Stimulated activated CD4-positive, alpha-beta T cell treated with anti-CD3 and anti-CD28 coated beads, TNF-alpha, amount 100 ng/mL, for 48 hours (primary cell): ENCODE data around the gene COMT.
"Not testable (repeated sequence)": the region's sequence is repeated elsewhere in the genome, so short reads cannot be mapped to it uniquely, and the experiment has no call there.

ENCODE experiments used
- DNase-seq, 3 donors: peaks; one replicate each; pipeline ENCODE4 v3.0.0-alpha.2; 2020; ENCODE audit warnings: low read depth in 3 of 3

The COMT gene

GRCh38 chr22:19907902-19908301 is 33.7 kb upstream of the COMT start:
- DNase-seq = not testable (repeated sequence)

- DNase-seq = peak; percentile 50 to 80 (median 67)
Observed at GRCh38 chr22:19909350-19910179, 32.0 kb upstream of the COMT start.

GRCh38 chr22:19910180-19910744 is 31.3 kb upstream of the COMT start:
- DNase-seq = no peak

GRCh38 chr22:19911540-19912270 is 29.9 kb upstream of the COMT start:
- no peak for DNase-seq

GRCh38 chr22:19912271-19912999 is 29.1 kb upstream of the COMT start:
- no peak for DNase-seq

GRCh38 chr22:19913337-19913936 is 28.1 kb upstream of the COMT start:
- DNase-seq = no peak

GRCh38 chr22:19914201-19914943 is 27.2 kb upstream of the COMT start:
- DNase-seq = no peak

- DNase-seq = no peak
Observed at GRCh38 chr22:19915287-19915954, 26.2 kb upstream of the COMT start.

- no peak for DNase-seq
Observed at GRCh38 chr22:19916006-19916405, 25.6 kb upstream of the COMT start.

GRCh38 chr22:19916941-19917340 is 24.6 kb upstream of the COMT start:
- DNase-seq = no peak

GRCh38 chr22:19917389-19918138 is 24.0 kb upstream of the COMT start:
- DNase-seq = no peak

- no peak for DNase-seq
Observed at GRCh38 chr22:19918332-19919106, 23.1 kb upstream of the COMT start.

GRCh38 chr22:19919701-19920363 is 21.7 kb upstream of the COMT start:
- DNase-seq = no peak

GRCh38 chr22:19921544-19922081 is 20.0 kb upstream of the COMT start:
- no peak for DNase-seq

- DNase-seq = no peak
Observed at GRCh38 chr22:19923914-19924513, 17.6 kb upstream of the COMT start.

- DNase-seq = not testable (repeated sequence)
Observed at GRCh38 chr22:19926028-19926427, 15.5 kb upstream of the COMT start.

GRCh38 chr22:19927696-19928095 is 13.9 kb upstream of the COMT start:
- no peak for DNase-seq

GRCh38 chr22:19928207-19928606 is 13.4 kb upstream of the COMT start:
- no peak for DNase-seq
